AML-193 (cell line): ENCODE measurements around the gene TRAPPC11.
"Not testable (repeated sequence)": the region's sequence is repeated elsewhere in the genome, so short reads cannot be mapped to it uniquely, and the experiment has no call there.

ENCODE experiments used
- DNase-seq, 2 experiments: peaks; one replicate each; lab custom pipeline; 2025; lab: John Stamatoyannopoulos, UW

Gene TRAPPC11

GRCh38 chr4:183659029-183659871 lies at the start of gene TRAPPC11, which contains the start of gene RWDD4:
TRAPPC11 (plus strand) TSS chr4:183659293; CDS start chr4:183663868, 4,575 bp downstream.
RWDD4 (minus strand) TSS chr4:183659185; CDS start chr4:183658952, 233 bp downstream.
- peak; percentile 92 to 94 for DNase-seq

GRCh38 chr4:183610033-183610432 lies 49.1 kb upstream of the TRAPPC11 start:
- DNase-seq = no peak

GRCh38 chr4:183610613-183611012 lies 48.5 kb upstream of the TRAPPC11 start:
- no peak for DNase-seq

GRCh38 chr4:183611210-183611830 lies 47.8 kb upstream of the TRAPPC11 start:
- no peak for DNase-seq

GRCh38 chr4:183612329-183613250 lies 46.5 kb upstream of the TRAPPC11 start:
- DNase-seq = no peak

- DNase-seq = no peak
Observed at GRCh38 chr4:183617075-183617474, 42.0 kb upstream of the TRAPPC11 start.

- no peak for DNase-seq
Observed at GRCh38 chr4:183618681-183619080, 40.4 kb upstream of the TRAPPC11 start.

GRCh38 chr4:183620421-183620820 lies 38.7 kb upstream of the TRAPPC11 start:
- DNase-seq = no peak

GRCh38 chr4:183621875-183622274 lies 37.2 kb upstream of the TRAPPC11 start:
- peak; percentile 76 to 85 for DNase-seq

GRCh38 chr4:183624548-183624947 lies 34.5 kb upstream of the TRAPPC11 start:
- no peak for DNase-seq

GRCh38 chr4:183626168-183626567 lies 32.9 kb upstream of the TRAPPC11 start:
- DNase-seq = no peak

GRCh38 chr4:183627286-183627685 lies 31.8 kb upstream of the TRAPPC11 start:
- DNase-seq = not testable (repeated sequence)

GRCh38 chr4:183627979-183628588 lies 31.0 kb upstream of the TRAPPC11 start:
- DNase-seq = no peak

- no peak for DNase-seq
Observed at GRCh38 chr4:183631577-183632198, 27.4 kb upstream of the TRAPPC11 start.

GRCh38 chr4:183632689-183633088 lies 26.4 kb upstream of the TRAPPC11 start:
- no peak for DNase-seq

GRCh38 chr4:183633476-183634400 lies 25.4 kb upstream of the TRAPPC11 start:
- DNase-seq = no peak

- DNase-seq = no peak
Observed at GRCh38 chr4:183635321-183635720, 23.8 kb upstream of the TRAPPC11 start.

- DNase-seq = no peak
Observed at GRCh38 chr4:183635741-183636140, 23.4 kb upstream of the TRAPPC11 start.

- DNase-seq = no peak
Observed at GRCh38 chr4:183636503-183636902, 22.6 kb upstream of the TRAPPC11 start.

- no peak for DNase-seq
Observed at GRCh38 chr4:183636923-183637322, 22.2 kb upstream of the TRAPPC11 start.
